CD4-positive, alpha-beta T cell (primary cell): ENCODE measurements around the gene CREB1. TPM values are rescaled to one million over a fixed set of nuclear protein-coding genes. Genes with fewer than 3 reads are reported as not detected.

Experiments
- ATAC-seq: fragments of 200-7000 bp; cut with Tn5 transposase; one replicate; pipeline ENCODE4 v1.10.0; 2022; ENCODE audit warnings: mild to moderate bottlenecking; ENCODE audit not compliant: poor library complexity
- CTCF ChIA-PET: fragments of 350-600 bp; sonication (Branson Sonifier 250); formaldehyde crosslinking; loops from one replicate; lab custom pipeline; 2021; ENCODE audit warnings: antibody characterized with exemption, inconsistent platforms; lab: Charles Lee
- POLR2A ChIA-PET: fragments of 350-600 bp; sonication (Branson Sonifier 250); formaldehyde crosslinking; loops from one replicate; lab custom pipeline; 2021; ENCODE audit warnings: antibody characterized with exemption, inconsistent platforms; lab: Charles Lee
- DNase-seq, 14 experiments: peaks; one replicate each; pipeline ENCODE4 v3.0.0-alpha.2; 2013 to 2020; ENCODE audit warnings: mixed read lengths in 2 of 14
- H3K27ac ChIP-seq, 2 donors: one replicate each; pipeline versions ENCODE4 v1.5.1 to v1.7.0; 2013; ENCODE audit warnings: low read length in 2 of 2, low read depth in 1 of 2, mild to moderate bottlenecking in 1 of 2
- H3K27me3 ChIP-seq, 2 experiments: 1 replicate in 1 of 2; 2 replicates in 1 of 2; pipeline versions ENCODE4 v1.6.1 to v1.7.0; 2013; ENCODE audit warnings: low read length in 2 of 2, control low read depth in 1 of 2, mild to moderate bottlenecking in 1 of 2, moderate library complexity in 1 of 2; ENCODE audit not compliant: insufficient read depth in 2 of 2, control insufficient read depth in 1 of 2
- H3K36me3 ChIP-seq: one replicate; pipeline ENCODE4 v1.6.1; 2013; ENCODE audit warnings: low read length, control low read depth; ENCODE audit not compliant: insufficient read depth
- H3K4me1 ChIP-seq: one replicate; pipeline ENCODE4 v1.6.1; 2013; ENCODE audit warnings: low read length, control low read depth; ENCODE audit not compliant: insufficient read depth
- H3K4me3 ChIP-seq: one replicate; pipeline ENCODE4 v1.5.1; 2013; ENCODE audit warnings: mild to moderate bottlenecking, low read length, moderate library complexity
- H3K9me3 ChIP-seq, 2 experiments: 1 replicate in 1 of 2; 2 replicates in 1 of 2; pipeline versions ENCODE4 v1.6.1 to v1.7.0; 2013; ENCODE audit warnings: low read length in 2 of 2, mild to moderate bottlenecking in 2 of 2, control low read depth in 1 of 2, moderate library complexity in 1 of 2; ENCODE audit not compliant: control insufficient read depth in 1 of 2, insufficient read depth in 1 of 2
- H3K27ac Mint-ChIP-seq: one replicate; pipeline ENCODE4 v1.8.0; 2020; ENCODE audit warnings: mixed read lengths
- H3K27me3 Mint-ChIP-seq: one replicate; pipeline ENCODE4 v1.8.0; 2021; ENCODE audit warnings: mixed read lengths
- H3K36me3 Mint-ChIP-seq: one replicate; pipeline ENCODE4 v1.8.0; 2021; ENCODE audit warnings: low read depth, mixed read lengths
- H3K4me1 Mint-ChIP-seq: one replicate; pipeline ENCODE4 v1.8.0; 2021; ENCODE audit warnings: low read depth, mixed read lengths
- H3K4me3 Mint-ChIP-seq: one replicate; pipeline ENCODE4 v1.8.0; 2020; ENCODE audit warnings: mild to moderate bottlenecking, mixed read lengths
- H3K9me3 Mint-ChIP-seq: one replicate; pipeline ENCODE4 v1.8.0; 2020; ENCODE audit warnings: mixed read lengths
- CTCF ChIP-seq: fragments of 200-600 bp; IDR thresholded peaks from one replicate; pipeline ENCODE4 v1.8.0; 2022; ENCODE audit warnings: antibody characterized with exemption, mild to moderate bottlenecking
- intact Hi-C, 2 experiments: fragments of 100-400 bp; cut with DNase I in 1 of 2; cut with micrococcal nuclease in 1 of 2; formaldehyde crosslinking; loops; one replicate each; pipeline versions ENCODE4 v1.15.1 to v1.9.0; 2023 to 2025; cut with DNase I, micrococcal nuclease
- total RNA-seq, 174 experiments: library from RNA in 2 of 174; stranded (reverse) in 2 of 174; gene quantifications; one replicate each; pipeline ENCODE4 v1.2.3 and lab custom pipeline; 2021 to 2026

Gene CREB1
- total RNA-seq, 2 experiments from 2014 or later, result 62.5 to 67.1 TPM

GRCh38 chr2:207534417-207534816, 4.7 kb downstream of the CREB1 start:
- H3K27me3 ChIP-seq, result no peaks in the 10 kb centered on the region
- peaks cover 3% of the 10 kb centered on the region for H3K36me3 ChIP-seq
- no peak overlapping the region for H3K4me3 ChIP-seq
- H3K9me3 ChIP-seq, result no peaks in the 10 kb centered on the region
- Mint-ChIP-seq H3K4me3 (peak overlapping the region; percentile 44), H3K4me1 (peaks cover 66% of the 10 kb centered on the region), H3K9me3 (no peaks in the 10 kb centered on the region), H3K36me3 (peaks cover 46% of the 10 kb centered on the region), H3K27ac (peak overlapping the region; percentile 97), H3K27me3 (no peaks in the 10 kb centered on the region)
- no peak for TF ChIP-seq CTCF
- DNase-seq (no peak), ATAC-seq (no peak)
- CTCF ChIA-PET, result interaction anchor here (1.4 to 3.1 kb wide), 2 partner anchors 15 to 91 kb away, joined by 5 to 11 read pairs; partner anchors contain the start of gene METTL21A
- H3K27ac ChIP-seq, result peak overlapping the region; percentile 29 to 91
- H3K4me1 ChIP-seq, result peaks cover 38% of the 10 kb centered on the region
- intact Hi-C loops, result loop anchor here (5.0 kb wide), 5 partner anchors 33 to 767 kb away; partner anchors contain the start of genes CCNYL1 (in 2 of the 2), FASTKD2 (in 1 of the 2), IDH1 (in 1 of the 2) and MDH1B (in 1 of the 2)
- POLR2A ChIA-PET, result interaction anchor here (0.9 to 6.5 kb wide), 6 partner anchors 9 to 177 kb away, joined by 3 to 194 read pairs (median 4); partner anchors contain the start of genes CCNYL1 and METTL21A

- no peak for TF ChIP-seq CTCF
- Mint-ChIP-seq H3K4me1 (peaks cover 72% of the 10 kb centered on the region), H3K4me3 (no peak overlapping the region), H3K9me3 (no peaks in the 10 kb centered on the region), H3K36me3 (peaks cover 37% of the 10 kb centered on the region), H3K27me3 (no peaks in the 10 kb centered on the region), H3K27ac (peak overlapping the region; percentile 9)
- H3K4me3 ChIP-seq, result no peak overlapping the region
- no peaks in the 10 kb centered on the region for H3K9me3 ChIP-seq
- no peaks in the 10 kb centered on the region for H3K27me3 ChIP-seq
- H3K36me3 ChIP-seq, result peaks cover 3% of the 10 kb centered on the region
- intact Hi-C loops, result no loop called here
- peaks cover 28% of the 10 kb centered on the region for H3K4me1 ChIP-seq
- ChIA-PET POLR2A (interaction anchor here (0.8 to 4.4 kb wide), 2 partner anchors 9 kb away, joined by 3 to 22 read pairs; partner anchors contain the start of gene CREB1), CTCF (interaction anchor here (0.6 to 1.0 kb wide), 2 partner anchors 9 to 10 kb away, joined by 3 read pairs; partner anchors contain the start of gene CREB1)
- no peak for DNase-seq
- no peak for ATAC-seq
- no peak overlapping the region for H3K27ac ChIP-seq
Observed at GRCh38 chr2:207539470-207539869, 9.7 kb downstream of the CREB1 start.

- Mint-ChIP-seq H3K4me1 (peaks cover 72% of the 10 kb centered on the region), H3K27me3 (no peaks in the 10 kb centered on the region), H3K4me3 (no peak overlapping the region), H3K36me3 (peaks cover 39% of the 10 kb centered on the region), H3K27ac (peak overlapping the region; percentile 9), H3K9me3 (no peaks in the 10 kb centered on the region)
- CTCF ChIA-PET, result interaction anchor here (0.7 to 0.8 kb wide), 2 partner anchors 85 to 898 kb away, joined by 3 read pairs; partner anchors contain the start of gene METTL21A
- POLR2A ChIA-PET, result interaction anchor here (0.7 to 4.4 kb wide), 3 partner anchors 10 to 57 kb away, joined by 3 to 22 read pairs (median 3); partner anchors contain the start of gene CREB1
- Histone ChIP-seq H3K4me1 (peaks cover 28% of the 10 kb centered on the region), H3K4me3 (no peak overlapping the region), H3K36me3 (peaks cover 3% of the 10 kb centered on the region), H3K27me3 (no peaks in the 10 kb centered on the region), H3K27ac (no peak overlapping the region), H3K9me3 (no peaks in the 10 kb centered on the region)
- no peak for ATAC-seq
- intact Hi-C loops, result no loop called here
- DNase-seq, result no peak
- TF ChIP-seq CTCF, result no peak
Observed at GRCh38 chr2:207540431-207540830, 10.7 kb downstream of the CREB1 start.
